Stimulated activated effector memory CD8-positive, alpha-beta T cell treated with anti-CD3 and anti-CD28 coated beads, Interleukin-12 subunit alpha, Interleukin-12 subunit beta, amount 100 ng/mL, for 72 hours (primary cell): Measurements from ENCODE around the gene TAOK3.

Source experiments
- ATAC-seq: fragments of 150-1000 bp; cut with Tn5 transposase; 2 replicates; pipeline ENCODE4 v1.10.0; 2021
- DNase-seq, 2 donors: peaks; one replicate each; pipeline ENCODE4 v3.0.0; 2021 to 2022; ENCODE audit warnings: low spot score in 2 of 2
- H3K27ac Mint-ChIP-seq: one replicate; pipeline ENCODE4 v1.8.0; 2022; ENCODE audit warnings: mild to moderate bottlenecking, mixed read lengths
- H3K36me3 Mint-ChIP-seq: one replicate; pipeline ENCODE4 v1.8.0; 2022; ENCODE audit warnings: mild to moderate bottlenecking, mixed read lengths
- H3K4me1 Mint-ChIP-seq: one replicate; pipeline ENCODE4 v1.8.0; 2022; ENCODE audit warnings: mixed read lengths
- H3K4me3 Mint-ChIP-seq: one replicate; pipeline ENCODE4 v1.8.0; 2022; ENCODE audit warnings: mild to moderate bottlenecking, mixed read lengths
- H3K9me3 Mint-ChIP-seq: one replicate; pipeline ENCODE4 v1.8.0; 2022; ENCODE audit warnings: mixed read lengths

Gene TAOK3

GRCh38 chr12:118377021-118377883 is 4.5 kb upstream of the TAOK3 start:
- no peaks in the 10 kb centered on the region for H3K9me3 Mint-ChIP-seq
- ATAC-seq (no peak), DNase-seq (no peak)
- peaks cover 65% of the 10 kb centered on the region for H3K36me3 Mint-ChIP-seq
- H3K27ac Mint-ChIP-seq, result peak overlapping the region; percentile 100
- peak overlapping the region; percentile 94 for H3K4me3 Mint-ChIP-seq
- H3K4me1 Mint-ChIP-seq, result peaks cover 28% of the 10 kb centered on the region

GRCh38 chr12:118376089-118377020 is 3.6 kb upstream of the TAOK3 start, which contains the start of gene SUDS3:
Gene SUDS3 (plus strand): TSS chr12:118376555. CDS start chr12:118376692, 137 bp downstream.
- H3K4me3 Mint-ChIP-seq, result peak within 1 kb of the TSS; percentile 94
- peaks cover 56% of the 10 kb centered on the region for H3K36me3 Mint-ChIP-seq
- peak; percentile 99 for DNase-seq
- peak within 1 kb of the TSS; percentile 100 for H3K27ac Mint-ChIP-seq
- peak; percentile 60 for ATAC-seq
- H3K4me1 Mint-ChIP-seq, result peaks cover 36% of the 10 kb centered on the region
- no peaks in the 10 kb centered on the region for H3K9me3 Mint-ChIP-seq

GRCh38 chr12:118375348-118375747 is 2.6 kb upstream of the TAOK3 start:
- Mint-ChIP-seq H3K27ac (no peak overlapping the region), H3K9me3 (no peaks in the 10 kb centered on the region), H3K36me3 (peaks cover 46% of the 10 kb centered on the region), H3K4me1 (peaks cover 45% of the 10 kb centered on the region), H3K4me3 (peak overlapping the region; percentile 94)
- DNase-seq, result no peak
- ATAC-seq, result no peak

GRCh38 chr12:118374909-118375308 is 2.2 kb upstream of the TAOK3 start:
- peaks cover 42% of the 10 kb centered on the region for H3K36me3 Mint-ChIP-seq
- H3K4me3 Mint-ChIP-seq, result peak overlapping the region; percentile 94
- no peaks in the 10 kb centered on the region for H3K9me3 Mint-ChIP-seq
- peaks cover 45% of the 10 kb centered on the region for H3K4me1 Mint-ChIP-seq
- H3K27ac Mint-ChIP-seq, result no peak overlapping the region
- DNase-seq, result no peak
- ATAC-seq, result no peak

- H3K9me3 Mint-ChIP-seq, result no peaks in the 10 kb centered on the region
- no peak overlapping the region for H3K27ac Mint-ChIP-seq
- peaks cover 45% of the 10 kb centered on the region for H3K4me1 Mint-ChIP-seq
- DNase-seq (no peak), ATAC-seq (no peak)
- peak overlapping the region; percentile 94 for H3K4me3 Mint-ChIP-seq
- peaks cover 35% of the 10 kb centered on the region for H3K36me3 Mint-ChIP-seq
Observed at GRCh38 chr12:118374126-118374725, 1.5 kb upstream of the TAOK3 start.

- H3K36me3 Mint-ChIP-seq, result peaks cover 29% of the 10 kb centered on the region
- ATAC-seq (no peak), DNase-seq (no peak)
- H3K9me3 Mint-ChIP-seq, result no peaks in the 10 kb centered on the region
- H3K4me3 Mint-ChIP-seq, result peak overlapping the region; percentile 94
- H3K27ac Mint-ChIP-seq, result peak overlapping the region; percentile 92
- peaks cover 45% of the 10 kb centered on the region for H3K4me1 Mint-ChIP-seq
Observed at GRCh38 chr12:118373616-118374015, 909 bp upstream of the TAOK3 start.

GRCh38 chr12:118371321-118372282 is 1.1 kb downstream of the TAOK3 start:
- H3K9me3 Mint-ChIP-seq, result no peaks in the 10 kb centered on the region
- H3K4me3 Mint-ChIP-seq, result peak overlapping the region; percentile 94
- peaks cover 39% of the 10 kb centered on the region for H3K4me1 Mint-ChIP-seq
- H3K27ac Mint-ChIP-seq, result peak overlapping the region; percentile 92
- ATAC-seq, result no peak
- peak; percentile 9 to 59 for DNase-seq
- peaks cover 14% of the 10 kb centered on the region for H3K36me3 Mint-ChIP-seq

GRCh38 chr12:118370601-118371000 is 2.1 kb downstream of the TAOK3 start:
- no peak for ATAC-seq
- Mint-ChIP-seq H3K4me3 (peak overlapping the region; percentile 94), H3K27ac (no peak overlapping the region), H3K4me1 (peaks cover 32% of the 10 kb centered on the region), H3K9me3 (no peaks in the 10 kb centered on the region), H3K36me3 (peaks cover 7% of the 10 kb centered on the region)
- no peak for DNase-seq

- DNase-seq (no peak), ATAC-seq (no peak)
- Mint-ChIP-seq H3K4me3 (no peak overlapping the region), H3K9me3 (no peaks in the 10 kb centered on the region), H3K36me3 (peaks cover 7% of the 10 kb centered on the region), H3K4me1 (peaks cover 27% of the 10 kb centered on the region), H3K27ac (no peak overlapping the region)
Observed at GRCh38 chr12:118368821-118369220, 3.9 kb downstream of the TAOK3 start.

GRCh38 chr12:118361889-118362288 is 10.8 kb downstream of the TAOK3 start:
- Mint-ChIP-seq H3K9me3 (no peaks in the 10 kb centered on the region), H3K36me3 (no peaks in the 10 kb centered on the region), H3K4me1 (peaks cover 10% of the 10 kb centered on the region), H3K4me3 (no peak overlapping the region), H3K27ac (no peak overlapping the region)
- ATAC-seq (no peak), DNase-seq (no peak)

GRCh38 chr12:118361092-118361404 is 11.7 kb downstream of the TAOK3 start:
- no peak overlapping the region for H3K27ac Mint-ChIP-seq

GRCh38 chr12:118359541-118359915 is 13.2 kb downstream of the TAOK3 start:
- H3K4me1 Mint-ChIP-seq, result peaks cover 26% of the 10 kb centered on the region
- ATAC-seq (peak; percentile 73), DNase-seq (no peak)
- H3K27ac Mint-ChIP-seq, result peak overlapping the region; percentile 90
- H3K4me3 Mint-ChIP-seq, result peak overlapping the region; percentile 78
- H3K36me3 Mint-ChIP-seq, result no peaks in the 10 kb centered on the region
- H3K9me3 Mint-ChIP-seq, result no peaks in the 10 kb centered on the region

More at GRCh38 chr12:118361092-118361404, 11.7 kb downstream of the TAOK3 start:
- DNase-seq, result no peak
- Mint-ChIP-seq H3K36me3 (no peaks in the 10 kb centered on the region), H3K4me3 (no peak overlapping the region), H3K9me3 (no peaks in the 10 kb centered on the region), H3K4me1 (peaks cover 15% of the 10 kb centered on the region)
- no peak for ATAC-seq

GRCh38 chr12:118358612-118359540 is 13.8 kb downstream of the TAOK3 start:
- Mint-ChIP-seq H3K27ac (peak overlapping the region; percentile 90), H3K9me3 (no peaks in the 10 kb centered on the region), H3K4me3 (peak overlapping the region; percentile 78), H3K4me1 (peaks cover 33% of the 10 kb centered on the region), H3K36me3 (no peaks in the 10 kb centered on the region)
- ATAC-seq, result peak; percentile 56
- no peak for DNase-seq
